RWPE2 (cell line): Measurements from ENCODE around the gene TEKTIP1.

ENCODE experiments used
- ATAC-seq: fragments of 200-7000 bp; cut with Tn5 transposase; 3 replicates; pipeline ENCODE4 v1.9.1; 2021; ENCODE audit warnings: low read depth
- DNase-seq: peaks from one replicate; pipeline ENCODE4 v3.0.0-alpha.2; 2020; ENCODE audit warnings: low spot score
- H3K27ac ChIP-seq: fragments of 450-650 bp; 2 replicates; pipeline ENCODE4 v1.5.1; 2017; ENCODE audit warnings: mild to moderate bottlenecking; ENCODE audit not compliant: poor library complexity, severe bottlenecking
- H3K27me3 ChIP-seq: fragments of 250-450 bp; sonication (Bioruptor Pico); 2 replicates; pipeline ENCODE4 v1.5.1; 2021; ENCODE audit warnings: mild to moderate bottlenecking, moderate library complexity; ENCODE audit not compliant: insufficient read depth, poor library complexity, severe bottlenecking
- H3K36me3 ChIP-seq: fragments of 250-450 bp; sonication (Bioruptor Pico); 2 replicates; pipeline ENCODE4 v1.5.1; 2020; ENCODE audit warnings: low read depth, mild to moderate bottlenecking, moderate library complexity
- H3K4me1 ChIP-seq: fragments of 250-450 bp; sonication (Bioruptor Pico); 2 replicates; pipeline ENCODE4 v1.5.1; 2021; ENCODE audit warnings: mild to moderate bottlenecking, moderate library complexity; ENCODE audit not compliant: insufficient read depth, poor library complexity, severe bottlenecking
- H3K4me3 ChIP-seq: fragments of 250-450 bp; sonication (Bioruptor Pico); 2 replicates; pipeline ENCODE4 v1.5.1; 2021; ENCODE audit warnings: mild to moderate bottlenecking, moderate library complexity; ENCODE audit not compliant: severe bottlenecking
- H3K9me3 ChIP-seq: fragments of 250-450 bp; sonication (Bioruptor Pico); 2 replicates; pipeline ENCODE4 v1.5.1; 2021; ENCODE audit warnings: mild to moderate bottlenecking, moderate library complexity; ENCODE audit not compliant: severe bottlenecking
- CTCF ChIP-seq: fragments of 450-650 bp; IDR thresholded peaks from one replicate; pipeline ENCODE4 v1.5.1; 2017; ENCODE audit warnings: mild to moderate bottlenecking, moderate library complexity; ENCODE audit not compliant: poor library complexity, severe bottlenecking

Gene TEKTIP1

GRCh38 chr19:3523361-3524077 is 15.5 kb upstream of the TEKTIP1 start:
- H3K27ac ChIP-seq, result no peak overlapping the region
- TF ChIP-seq CTCF, result no peak
- peaks cover 11% of the 10 kb centered on the region for H3K4me1 ChIP-seq
- ATAC-seq (no peak), DNase-seq (no peak)
- no peak overlapping the region for H3K4me3 ChIP-seq
- no peaks in the 10 kb centered on the region for H3K27me3 ChIP-seq
- H3K9me3 ChIP-seq, result no peaks in the 10 kb centered on the region
- peaks cover 49% of the 10 kb centered on the region for H3K36me3 ChIP-seq

GRCh38 chr19:3524078-3524842 is 14.7 kb upstream of the TEKTIP1 start:
- H3K27ac ChIP-seq, result no peak overlapping the region
- ATAC-seq (no peak), DNase-seq (no peak)
- H3K9me3 ChIP-seq, result no peaks in the 10 kb centered on the region
- H3K4me1 ChIP-seq, result peaks cover 11% of the 10 kb centered on the region
- peaks cover 49% of the 10 kb centered on the region for H3K36me3 ChIP-seq
- no peaks in the 10 kb centered on the region for H3K27me3 ChIP-seq
- no peak overlapping the region for H3K4me3 ChIP-seq
- no peak for TF ChIP-seq CTCF

GRCh38 chr19:3524904-3525451 is 14.0 kb upstream of the TEKTIP1 start:
- ATAC-seq, result no peak
- no peak for DNase-seq
- Histone ChIP-seq H3K27ac (no peak overlapping the region), H3K36me3 (peaks cover 49% of the 10 kb centered on the region), H3K9me3 (no peaks in the 10 kb centered on the region), H3K27me3 (no peaks in the 10 kb centered on the region), H3K4me3 (no peak overlapping the region), H3K4me1 (peaks cover 11% of the 10 kb centered on the region)
- TF ChIP-seq CTCF, result no peak

GRCh38 chr19:3526507-3527237 is 12.3 kb upstream of the TEKTIP1 start:
- no peaks in the 10 kb centered on the region for H3K9me3 ChIP-seq
- H3K36me3 ChIP-seq, result peaks cover 56% of the 10 kb centered on the region
- no peak for ATAC-seq

More at GRCh38 chr19:3526507-3527237, 12.3 kb upstream of the TEKTIP1 start:
- no peak overlapping the region for H3K4me3 ChIP-seq
- H3K27ac ChIP-seq, result no peak overlapping the region
- no peaks in the 10 kb centered on the region for H3K27me3 ChIP-seq
- TF ChIP-seq CTCF, result no peak
- no peak for DNase-seq
- H3K4me1 ChIP-seq, result no peaks in the 10 kb centered on the region
